GM13976 (cell line): ENCODE data around the gene PTGDS.

ENCODE experiments used
- DNase-seq: peaks from one replicate; pipeline ENCODE4 v3.0.0; 2012; ENCODE audit warnings: low spot score
- CTCF ChIP-seq: IDR thresholded peaks from 2 replicates; pipeline ENCODE4 v1.5.1; 2012; ENCODE audit warnings: borderline replicate concordance, mild to moderate bottlenecking; ENCODE audit not compliant: insufficient read depth; ENCODE audit errors: extremely low read depth, missing control alignments, control extremely low read depth
- in situ Hi-C: fragments of 300-500 bp; cut with MboI; formaldehyde crosslinking; loops from one replicate; pipeline ENCODE4 v1.12.0; 2022; ENCODE audit warnings: low sequenced_read_pairs, mixed read lengths, inconsistent platforms; ENCODE audit not compliant: unreplicated experiment

PTGDS gene

GRCh38 chr9:137015976-137016375, 38.7 kb downstream of the PTGDS start:
- no peak for TF ChIP-seq CTCF
- DNase-seq: no peak
- in situ Hi-C loops: no loop called here

GRCh38 chr9:137016436-137016835, 39.1 kb downstream of the PTGDS start:
- in situ Hi-C loops: no loop called here
- DNase-seq: no peak
- TF ChIP-seq CTCF: no peak

GRCh38 chr9:137017071-137017470, 39.8 kb downstream of the PTGDS start:
- in situ Hi-C loops: no loop called here
- no peak for TF ChIP-seq CTCF
- DNase-seq: no peak

GRCh38 chr9:137017791-137018497, 40.6 kb downstream of the PTGDS start:
- DNase-seq: no peak
- no peak for TF ChIP-seq CTCF
- in situ Hi-C loops: no loop called here

GRCh38 chr9:137018761-137019559, 41.7 kb downstream of the PTGDS start:
- in situ Hi-C loops: no loop called here
- no peak for DNase-seq
- TF ChIP-seq CTCF: no peak

- DNase-seq: no peak
- TF ChIP-seq CTCF: no peak
- in situ Hi-C loops: no loop called here
Observed at GRCh38 chr9:137019891-137020683, 42.8 kb downstream of the PTGDS start.
